HepG2 (cell line): ENCODE data around the gene KANSL1. TPM values are rescaled to one million over a fixed set of nuclear protein-coding genes. Genes with fewer than 3 reads are reported as not detected.

Source experiments
- ARID5B ChIP-seq: IDR thresholded peaks from 2 replicates; pipeline ENCODE4 v1.4.0; 2020; ENCODE audit warnings: mild to moderate bottlenecking, missing genetic modification reagents
- CEBPG ChIP-seq: IDR thresholded peaks from 2 replicates; pipeline ENCODE4 v1.6.1; 2016
- GPN1 ChIP-seq: sonication (generic); formaldehyde crosslinking; IDR thresholded peaks from 2 replicates; pipeline ENCODE4 v1.5.1; 2020; ENCODE audit warnings: missing genetic modification reagents, borderline replicate concordance
- KDM5A ChIP-seq: fragments of 200-600 bp; sonication (generic); IDR thresholded peaks from 2 replicates; pipeline ENCODE4 v1.7.0; 2018; ENCODE audit warnings: antibody characterized with exemption, mild to moderate bottlenecking, low read length, borderline replicate concordance
- NBN ChIP-seq: fragments of 450-650 bp; conservative IDR thresholded peaks from 2 replicates; pipeline ENCODE4 v1.6.1; 2017
- POLR2A ChIP-seq, 2 experiments: IDR thresholded peaks; 2 replicates each; pipeline ENCODE4 v1.6.1; 2011; ENCODE audit warnings: low read depth in 2 of 2, low read length in 2 of 2, mild to moderate bottlenecking in 1 of 2, moderate library complexity in 1 of 2; ENCODE audit not compliant: insufficient read depth in 1 of 2
- RNF2 ChIP-seq: fragments of 450-650 bp; conservative IDR thresholded peaks from 2 replicates; pipeline ENCODE4 v1.6.1; 2016; ENCODE audit warnings: low read depth
- ZNF614 ChIP-seq: IDR thresholded peaks from 2 replicates; pipeline ENCODE4 v1.6.1; 2018; ENCODE audit warnings: missing biosample characterization, missing genetic modification reagents, inconsistent platforms, borderline replicate concordance
- ZNF766 ChIP-seq: sonication (generic); formaldehyde crosslinking; IDR thresholded peaks from 2 replicates; pipeline ENCODE4 v1.5.0; 2020; ENCODE audit warnings: missing genetic modification reagents, borderline replicate concordance
- polyA plus RNA-seq, 8 experiments: library from polyadenylated mRNA; depleted of rRNA in 3 of 8; stranded (reverse) in 7 of 8; unstranded in 1 of 8; fragments of >200 nt; fragmentation: Illumina TruSeq in 4 of 8; extraction: Trizol in 4 of 8; gene quantifications; 2 replicates each; pipeline versions ENCODE4 v1.2.1 to v1.2.3, GENCODE V29; 2011 to 2016; ENCODE audit warnings: low read depth in 4 of 8, missing spikeins in 1 of 8, mixed read lengths in 1 of 8; ENCODE audit not compliant: insufficient read depth in 1 of 8
- total RNA-seq, 5 experiments: library from RNA; depleted of rRNA; stranded (reverse); fragments of >200 nt; fragmentation: Illumina TruSeq; extraction: Trizol; gene quantifications; 2 replicates each; pipeline ENCODE4 v1.2.3, GENCODE V29; 2016; ENCODE audit warnings: low read depth in 1 of 5
- TF ChIP-seq, protein P1 (sequence below): sonication (generic); formaldehyde crosslinking; IDR thresholded peaks from 2 replicates; pipeline ENCODE4 v1.5.1; 2020; ENCODE audit warnings: missing genetic modification reagents, mild to moderate bottlenecking, borderline replicate concordance
- TF ChIP-seq, protein P2 (sequence below): sonication (generic); formaldehyde crosslinking; IDR thresholded peaks from 2 replicates; pipeline ENCODE4 v1.5.0; 2020; ENCODE audit warnings: mild to moderate bottlenecking, missing genetic modification reagents, borderline replicate concordance
- TF ChIP-seq, protein P3 (sequence below), 2 experiments: sonication (generic) in 1 of 2; formaldehyde crosslinking in 1 of 2; IDR thresholded peaks; 2 replicates each; pipeline versions ENCODE4 v1.6.1 to v1.9.0; 2014 to 2022; ENCODE audit warnings: antibody characterized with exemption in 1 of 2, borderline replicate concordance in 1 of 2, inconsistent platforms in 1 of 2, low read depth in 1 of 2, missing genetic modification reagents in 1 of 2

Gene KANSL1
- total and polyA plus RNA-seq, 2 of the 13 experiments (the other 11 are each of a cell fraction or from before 2014, with no cell fraction given): 24.0 to 59.6 TPM

DNA sequence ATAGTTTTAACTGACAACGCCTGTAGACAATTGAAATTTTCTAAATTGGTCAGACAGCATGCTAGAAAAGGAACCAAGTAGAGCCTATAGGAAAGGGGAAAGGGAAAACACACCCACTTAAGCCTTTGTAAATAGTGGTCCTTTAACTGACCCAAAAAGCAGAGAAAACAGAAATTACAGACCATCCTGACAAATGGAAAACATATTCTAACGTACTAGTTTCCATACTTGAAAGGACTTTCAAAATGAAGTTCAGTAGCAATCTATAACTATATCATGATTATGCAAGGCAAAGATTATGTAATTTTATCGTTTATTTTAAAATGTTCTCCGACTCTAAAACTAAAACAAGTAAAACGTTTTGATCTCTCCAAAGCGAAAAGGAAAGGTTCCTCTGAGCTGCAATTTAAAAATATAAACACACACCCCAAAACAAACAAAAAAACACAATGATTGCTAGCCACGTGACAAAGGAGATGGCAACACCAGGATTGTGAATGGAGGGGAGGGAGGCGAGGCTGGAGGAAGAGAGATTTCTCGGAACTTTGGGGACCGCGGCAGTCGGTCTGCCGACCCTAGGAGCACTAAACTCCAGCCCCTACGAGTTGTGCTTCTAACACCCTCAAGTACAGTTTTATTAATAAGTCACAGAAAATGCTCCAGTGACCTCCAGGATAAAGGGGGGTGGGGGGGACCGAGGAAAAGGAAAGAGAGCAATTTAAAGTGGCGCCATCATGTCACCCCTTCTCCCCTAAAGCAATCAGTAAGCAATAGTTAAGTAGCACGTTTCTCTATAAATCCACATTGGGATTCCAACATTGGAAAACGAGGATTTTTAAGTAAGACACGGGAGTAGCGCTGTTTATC is 1.7 kb downstream of the KANSL1 start (continued):
- TF ChIP-seq, protein P1, sequence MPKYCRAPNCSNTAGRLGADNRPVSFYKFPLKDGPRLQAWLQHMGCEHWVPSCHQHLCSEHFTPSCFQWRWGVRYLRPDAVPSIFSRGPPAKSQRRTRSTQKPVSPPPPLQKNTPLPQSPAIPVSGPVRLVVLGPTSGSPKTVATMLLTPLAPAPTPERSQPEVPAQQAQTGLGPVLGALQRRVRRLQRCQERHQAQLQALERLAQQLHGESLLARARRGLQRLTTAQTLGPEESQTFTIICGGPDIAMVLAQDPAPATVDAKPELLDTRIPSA (CRISPR knock-in tag): no peak
- TF ChIP-seq RNF2 (no peak), NBN (no peak), ARID5B (CRISPR knock-in tag) (no peak; the same call in 1 of the 2 replicates), ZNF614 (CRISPR knock-in tag) (0 out of 2 replicates have a peak, but pooled peaks have one; percentile 13), ZNF766 (CRISPR knock-in tag) (no peak), GPN1 (no peak), CEBPG (CRISPR knock-in tag) (peak; percentile 56), KDM5A (no peak; the same call in none of the 2 replicates), POLR2A (IDR thresholded peaks at IDR 0.05; ENCODE audit: insufficient read depth in 1 of 2, low read depth in 2 of 2, low read length in 2 of 2) (peak in 1 of 2 experiments; percentile 57; a peak in 3 of 4 replicates)
- TF ChIP-seq, protein P2, sequence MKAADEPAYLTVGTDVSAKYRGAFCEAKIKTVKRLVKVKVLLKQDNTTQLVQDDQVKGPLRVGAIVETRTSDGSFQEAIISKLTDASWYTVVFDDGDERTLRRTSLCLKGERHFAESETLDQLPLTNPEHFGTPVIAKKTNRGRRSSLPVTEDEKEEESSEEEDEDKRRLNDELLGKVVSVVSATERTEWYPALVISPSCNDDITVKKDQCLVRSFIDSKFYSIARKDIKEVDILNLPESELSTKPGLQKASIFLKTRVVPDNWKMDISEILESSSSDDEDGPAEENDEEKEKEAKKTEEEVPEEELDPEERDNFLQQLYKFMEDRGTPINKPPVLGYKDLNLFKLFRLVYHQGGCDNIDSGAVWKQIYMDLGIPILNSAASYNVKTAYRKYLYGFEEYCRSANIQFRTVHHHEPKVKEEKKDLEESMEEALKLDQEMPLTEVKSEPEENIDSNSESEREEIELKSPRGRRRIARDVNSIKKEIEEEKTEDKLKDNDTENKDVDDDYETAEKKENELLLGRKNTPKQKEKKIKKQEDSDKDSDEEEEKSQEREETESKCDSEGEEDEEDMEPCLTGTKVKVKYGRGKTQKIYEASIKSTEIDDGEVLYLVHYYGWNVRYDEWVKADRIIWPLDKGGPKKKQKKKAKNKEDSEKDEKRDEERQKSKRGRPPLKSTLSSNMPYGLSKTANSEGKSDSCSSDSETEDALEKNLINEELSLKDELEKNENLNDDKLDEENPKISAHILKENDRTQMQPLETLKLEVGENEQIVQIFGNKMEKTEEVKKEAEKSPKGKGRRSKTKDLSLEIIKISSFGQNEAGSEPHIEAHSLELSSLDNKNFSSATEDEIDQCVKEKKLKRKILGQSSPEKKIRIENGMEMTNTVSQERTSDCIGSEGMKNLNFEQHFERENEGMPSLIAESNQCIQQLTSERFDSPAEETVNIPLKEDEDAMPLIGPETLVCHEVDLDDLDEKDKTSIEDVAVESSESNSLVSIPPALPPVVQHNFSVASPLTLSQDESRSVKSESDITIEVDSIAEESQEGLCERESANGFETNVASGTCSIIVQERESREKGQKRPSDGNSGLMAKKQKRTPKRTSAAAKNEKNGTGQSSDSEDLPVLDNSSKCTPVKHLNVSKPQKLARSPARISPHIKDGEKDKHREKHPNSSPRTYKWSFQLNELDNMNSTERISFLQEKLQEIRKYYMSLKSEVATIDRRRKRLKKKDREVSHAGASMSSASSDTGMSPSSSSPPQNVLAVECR: peak; percentile 50
- TF ChIP-seq, protein P3, sequence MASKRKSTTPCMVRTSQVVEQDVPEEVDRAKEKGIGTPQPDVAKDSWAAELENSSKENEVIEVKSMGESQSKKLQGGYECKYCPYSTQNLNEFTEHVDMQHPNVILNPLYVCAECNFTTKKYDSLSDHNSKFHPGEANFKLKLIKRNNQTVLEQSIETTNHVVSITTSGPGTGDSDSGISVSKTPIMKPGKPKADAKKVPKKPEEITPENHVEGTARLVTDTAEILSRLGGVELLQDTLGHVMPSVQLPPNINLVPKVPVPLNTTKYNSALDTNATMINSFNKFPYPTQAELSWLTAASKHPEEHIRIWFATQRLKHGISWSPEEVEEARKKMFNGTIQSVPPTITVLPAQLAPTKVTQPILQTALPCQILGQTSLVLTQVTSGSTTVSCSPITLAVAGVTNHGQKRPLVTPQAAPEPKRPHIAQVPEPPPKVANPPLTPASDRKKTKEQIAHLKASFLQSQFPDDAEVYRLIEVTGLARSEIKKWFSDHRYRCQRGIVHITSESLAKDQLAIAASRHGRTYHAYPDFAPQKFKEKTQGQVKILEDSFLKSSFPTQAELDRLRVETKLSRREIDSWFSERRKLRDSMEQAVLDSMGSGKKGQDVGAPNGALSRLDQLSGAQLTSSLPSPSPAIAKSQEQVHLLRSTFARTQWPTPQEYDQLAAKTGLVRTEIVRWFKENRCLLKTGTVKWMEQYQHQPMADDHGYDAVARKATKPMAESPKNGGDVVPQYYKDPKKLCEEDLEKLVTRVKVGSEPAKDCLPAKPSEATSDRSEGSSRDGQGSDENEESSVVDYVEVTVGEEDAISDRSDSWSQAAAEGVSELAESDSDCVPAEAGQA (IDR thresholded peaks at IDR 0.05; ENCODE audit: low read depth): no peak
- TF ChIP-seq, protein P3 (CRISPR knock-in tag; IDR thresholded peaks at IDR 0.05; ENCODE audit: borderline replicate concordance): no peak
